HepG2 (cell line): ENCODE data around the gene CMIP.

Experiments
- CEBPZ ChIP-seq: IDR thresholded peaks from 2 replicates; pipeline ENCODE4 v1.6.1; 2012; ENCODE audit warnings: low read length, improper control_type of control experiment
- CTCF ChIP-seq: sonication (generic); formaldehyde crosslinking; IDR thresholded peaks from 2 replicates; pipeline ENCODE4 v1.5.0; 2020; ENCODE audit warnings: mild to moderate bottlenecking, missing genetic modification reagents, moderate library complexity
- EZH2 ChIP-seq: conservative IDR thresholded peaks from 2 replicates; pipeline ENCODE4 v1.6.1; 2012; ENCODE audit warnings: mild to moderate bottlenecking, low read depth, low read length, moderate library complexity
- HOXA7 ChIP-seq: sonication (generic); formaldehyde crosslinking; IDR thresholded peaks from 2 replicates; pipeline ENCODE4 v1.8.1; 2022; ENCODE audit warnings: mild to moderate bottlenecking, missing genetic modification reagents, moderate library complexity
- MAFK ChIP-seq, 2 experiments: IDR thresholded peaks in 1 of 2; conservative IDR thresholded peaks in 1 of 2; 2 replicates each; pipeline ENCODE4 v1.6.1; 2011; ENCODE audit warnings: improper control_type of control experiment in 2 of 2, low read length in 2 of 2
- U2AF1 ChIP-seq: fragments of 200-400 bp; formaldehyde crosslinking; optimal IDR thresholded peaks from 2 replicates; pipeline ENCODE3; 2017; ENCODE audit warnings: mild to moderate bottlenecking, low read depth, low read length
- ZSCAN30 ChIP-seq: sonication (generic); formaldehyde crosslinking; IDR thresholded peaks from 2 replicates; pipeline ENCODE4 v1.5.0; 2020; ENCODE audit warnings: mild to moderate bottlenecking, missing genetic modification reagents
- TF ChIP-seq, protein P1 (sequence below): sonication (generic); formaldehyde crosslinking; IDR thresholded peaks from 2 replicates; pipeline ENCODE4 v1.4.0; 2020; ENCODE audit warnings: mild to moderate bottlenecking, missing genetic modification reagents
- TF ChIP-seq, protein P2 (sequence below): sonication (generic); formaldehyde crosslinking; conservative IDR thresholded peaks from 2 replicates; pipeline ENCODE4 v1.4.0; 2020; ENCODE audit warnings: missing genetic modification reagents

DNA sequence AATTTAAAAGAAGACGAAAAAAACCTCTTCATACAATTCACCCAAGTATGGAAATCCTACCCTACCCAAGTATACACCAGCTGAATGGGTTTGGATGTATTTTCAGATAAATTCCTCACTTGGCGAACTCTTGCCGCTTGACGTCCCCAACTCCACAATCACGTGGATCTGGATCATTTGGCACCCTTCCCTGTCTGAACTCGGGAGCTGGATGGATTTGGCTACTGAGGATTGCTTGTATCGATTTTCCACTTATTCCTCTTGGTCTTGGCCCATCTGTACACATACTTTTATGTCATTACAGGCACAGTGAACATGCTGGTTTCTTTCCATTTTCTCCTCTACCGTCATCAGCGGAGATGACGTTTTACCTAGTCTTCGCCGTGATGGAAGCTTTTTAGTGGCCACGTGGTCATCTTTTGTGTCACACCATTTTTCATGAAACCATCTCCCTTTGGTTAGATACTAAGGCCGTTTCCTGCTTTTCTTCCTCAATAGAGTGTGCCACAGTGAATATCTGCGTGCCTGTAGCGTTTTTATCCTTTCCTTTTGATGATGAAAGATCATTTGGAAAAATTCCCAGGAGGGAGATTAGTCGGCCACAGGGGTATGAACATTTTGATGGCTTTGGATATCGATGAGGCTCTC lies 47.1 kb downstream of the CMIP start:
- no peak for TF ChIP-seq U2AF1
- no peak for TF ChIP-seq HOXA7 (CRISPR knock-in tag)
- no peak for TF ChIP-seq CTCF
- no peak for TF ChIP-seq CEBPZ
- no peak for TF ChIP-seq ZSCAN30 (CRISPR knock-in tag)
- TF ChIP-seq EZH2: no peak
- TF ChIP-seq, protein P1, sequence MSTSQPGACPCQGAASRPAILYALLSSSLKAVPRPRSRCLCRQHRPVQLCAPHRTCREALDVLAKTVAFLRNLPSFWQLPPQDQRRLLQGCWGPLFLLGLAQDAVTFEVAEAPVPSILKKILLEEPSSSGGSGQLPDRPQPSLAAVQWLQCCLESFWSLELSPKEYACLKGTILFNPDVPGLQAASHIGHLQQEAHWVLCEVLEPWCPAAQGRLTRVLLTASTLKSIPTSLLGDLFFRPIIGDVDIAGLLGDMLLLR: no peak
- TF ChIP-seq, protein P2, sequence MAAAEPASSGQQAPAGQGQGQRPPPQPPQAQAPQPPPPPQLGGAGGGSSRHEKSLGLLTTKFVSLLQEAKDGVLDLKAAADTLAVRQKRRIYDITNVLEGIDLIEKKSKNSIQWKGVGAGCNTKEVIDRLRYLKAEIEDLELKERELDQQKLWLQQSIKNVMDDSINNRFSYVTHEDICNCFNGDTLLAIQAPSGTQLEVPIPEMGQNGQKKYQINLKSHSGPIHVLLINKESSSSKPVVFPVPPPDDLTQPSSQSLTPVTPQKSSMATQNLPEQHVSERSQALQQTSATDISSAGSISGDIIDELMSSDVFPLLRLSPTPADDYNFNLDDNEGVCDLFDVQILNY: no peak
- no peak for TF ChIP-seq MAFK (conservative IDR thresholded peaks at IDR 0.05 in 1 of 2, IDR thresholded peaks at IDR 0.05 in 1 of 2; ENCODE audit: low read length in 2 of 2)
